K562 (cell line): ENCODE measurements around the gene SLC24A4.

Source experiments
- CBX2 ChIP-seq: fragments of 200-600 bp; sonication (generic); IDR thresholded peaks from one replicate; pipeline ENCODE4 v1.6.1; 2012; ENCODE audit warnings: mild to moderate bottlenecking, low read length, inconsistent platforms; ENCODE audit not compliant: insufficient read depth, poor library complexity, severe bottlenecking
- CREB1 ChIP-seq, 2 experiments: sonication (generic) in 1 of 2; formaldehyde crosslinking in 1 of 2; IDR thresholded peaks; 2 replicates each; pipeline versions ENCODE4 v1.6.1 to v1.8.0; 2012 to 2022; ENCODE audit warnings: inconsistent platforms in 1 of 2, mild to moderate bottlenecking in 1 of 2, missing genetic modification reagents in 1 of 2, moderate library complexity in 1 of 2
- CTCF ChIP-seq, 3 experiments: IDR thresholded peaks in 2 of 3; conservative IDR thresholded peaks in 1 of 3; 2 replicates each; pipeline ENCODE4 v1.5.1; 2011 to 2012; ENCODE audit warnings: low read length in 3 of 3, mild to moderate bottlenecking in 3 of 3, control low read depth in 2 of 3, improper control_type of control experiment in 1 of 3, inconsistent platforms in 1 of 3, low read depth in 1 of 3, mixed read lengths in 1 of 3, moderate library complexity in 1 of 3; ENCODE audit not compliant: insufficient read depth in 2 of 3
- EZH2 ChIP-seq: IDR thresholded peaks from 2 replicates; pipeline ENCODE4 v1.6.1; 2012; ENCODE audit warnings: low read depth, mild to moderate bottlenecking, inconsistent platforms, low read length, borderline replicate concordance
- JUN ChIP-seq, 2 experiments: sonication (generic) in 1 of 2; formaldehyde crosslinking in 1 of 2; IDR thresholded peaks; 2 replicates each; pipeline versions ENCODE4 v1.6.1 to v1.8.0; 2012 to 2022; ENCODE audit warnings: borderline replicate concordance in 2 of 2, mild to moderate bottlenecking in 2 of 2, improper control_type of control experiment in 1 of 2, low read depth in 1 of 2, low read length in 1 of 2, missing genetic modification reagents in 1 of 2
- REST ChIP-seq, 2 experiments: fragments of 450-650 bp; formaldehyde crosslinking in 1 of 2; IDR thresholded peaks; 2 replicates each; pipeline versions ENCODE4 v1.4.0 to v1.6.1; 2014 to 2020; ENCODE audit warnings: mild to moderate bottlenecking in 2 of 2, borderline replicate concordance in 1 of 2, low read depth in 1 of 2
- SMAD1 ChIP-seq: fragments of 150-350 bp; IDR thresholded peaks from 2 replicates; pipeline ENCODE4 v1.6.1; 2014; ENCODE audit warnings: low read length, low read depth; ENCODE audit not compliant: partially characterized antibody
- XRCC3 ChIP-seq: fragments of 450-650 bp; IDR thresholded peaks from 2 replicates; pipeline ENCODE4 v1.6.1; 2017; ENCODE audit warnings: mild to moderate bottlenecking, moderate library complexity
- ZBTB1 ChIP-seq: sonication (generic); formaldehyde crosslinking; IDR thresholded peaks from 2 replicates; pipeline ENCODE4 v1.8.1; 2023; ENCODE audit warnings: missing genetic modification reagents, low read depth, mild to moderate bottlenecking, borderline replicate concordance
- ZBTB2 ChIP-seq: fragments of 450-650 bp; IDR thresholded peaks from 2 replicates; pipeline ENCODE4 v1.6.1; 2016; ENCODE audit warnings: antibody characterized with exemption
- ZNF140 ChIP-seq: fragments of 250-450 bp; sonication (Bioruptor Pico); IDR thresholded peaks from 2 replicates; pipeline ENCODE4 v1.8.0; 2021; ENCODE audit warnings: moderate library complexity, mild to moderate bottlenecking, inconsistent platforms

GRCh38 chr14:92462568-92462967, 139.6 kb downstream of the SLC24A4 start:
- TF ChIP-seq ZNF140 (CRISPR knock-in tag) (no peak), REST (IDR thresholded peaks at IDR 0.05; ENCODE audit: borderline replicate concordance) (no peak), REST (CRISPR knock-in tag; IDR thresholded peaks at IDR 0.05; ENCODE audit: low read depth) (no peak), ZBTB1 (no peak), ZBTB2 (no peak), CREB1 (IDR thresholded peaks at IDR 0.05) (no peak), CREB1 (CRISPR knock-in tag; IDR thresholded peaks at IDR 0.05) (no peak), SMAD1 (no peak), CBX2 (no peak), CTCF (IDR thresholded peaks at IDR 0.05 in 2 of 3, conservative IDR thresholded peaks at IDR 0.05 in 1 of 3; ENCODE audit: insufficient read depth in 2 of 3, low read depth in 1 of 3, low read length in 3 of 3) (no peak), JUN (IDR thresholded peaks at IDR 0.05; ENCODE audit: borderline replicate concordance, low read depth, low read length) (no peak), JUN (CRISPR knock-in tag; IDR thresholded peaks at IDR 0.05; ENCODE audit: borderline replicate concordance) (no peak), EZH2 (no peak), XRCC3 (no peak)
